T-helper 9 cell (primary cell): Measurements from ENCODE around the gene EML3.
A peak's percentile ranks its signal among the peaks of the same experiment; 100 is the strongest.
"Not testable (repeated sequence)": the region's sequence is repeated elsewhere in the genome, so short reads cannot be mapped to it uniquely, and the experiment has no call there.

Experiments
- DNase-seq: peaks from one replicate; pipeline ENCODE4 v3.0.0-alpha.2; 2020

The EML3 gene

GRCh38 chr11:62595124-62595523, 17.5 kb downstream of the EML3 start:
- DNase-seq = no peak

- peak; percentile 69 for DNase-seq
These were observed 19.0 kb downstream of the EML3 start for GRCh38 chr11:62593434-62594044.

- DNase-seq = no peak
These were observed 19.6 kb downstream of the EML3 start for GRCh38 chr11:62592989-62593421.

- no peak for DNase-seq
These were observed 20.3 kb downstream of the EML3 start for GRCh38 chr11:62592146-62592815.

- DNase-seq = peak; percentile 89
These were observed 21.0 kb downstream of the EML3 start, which contains the start of gene TUT1 for GRCh38 chr11:62591448-62592145. TUT1 (minus strand) TSS chr11:62591523; CDS start chr11:62591485, 38 bp downstream.

- DNase-seq = no peak
These were observed 23.5 kb downstream of the EML3 start for GRCh38 chr11:62588966-62589637.

- not testable (repeated sequence) for DNase-seq
These were observed 27.2 kb downstream of the EML3 start for GRCh38 chr11:62585356-62585755.

GRCh38 chr11:62581735-62582134, 30.8 kb downstream of the EML3 start:
- DNase-seq = not testable (repeated sequence)

GRCh38 chr11:62580959-62581715, 31.4 kb downstream of the EML3 start:
- no peak for DNase-seq

- DNase-seq = no peak
These were observed 33.3 kb downstream of the EML3 start for GRCh38 chr11:62579252-62579651.

GRCh38 chr11:62578541-62578940, 34.0 kb downstream of the EML3 start:
- no peak for DNase-seq

- no peak for DNase-seq
These were observed 35.4 kb downstream of the EML3 start for GRCh38 chr11:62577046-62577714.

GRCh38 chr11:62575837-62576236, 36.7 kb downstream of the EML3 start:
- DNase-seq = no peak

- no peak for DNase-seq
These were observed 37.4 kb downstream of the EML3 start for GRCh38 chr11:62575156-62575555.

- no peak for DNase-seq
These were observed 38.1 kb downstream of the EML3 start for GRCh38 chr11:62574363-62575071.

- peak; percentile 93 for DNase-seq
These were observed 38.8 kb downstream of the EML3 start, which contains the start of gene EEF1G for GRCh38 chr11:62573592-62574362. EEF1G (minus strand) TSS chr11:62573891; CDS start chr11:62573842, 49 bp downstream.

GRCh38 chr11:62573006-62573591, 39.5 kb downstream of the EML3 start:
- DNase-seq = no peak

- no peak for DNase-seq
These were observed 40.1 kb downstream of the EML3 start for GRCh38 chr11:62572431-62572830.

GRCh38 chr11:62571493-62571892, 41.1 kb downstream of the EML3 start:
- DNase-seq = not testable (repeated sequence)

GRCh38 chr11:62570903-62571302, 41.7 kb downstream of the EML3 start:
- DNase-seq = not testable (repeated sequence)
